ENCODE data around the gene REPIN1.
"Not testable (repeated sequence)": the region's sequence is repeated elsewhere in the genome, so short reads cannot be mapped to it uniquely, and the experiment has no call there.

REPIN1 gene

DNA sequence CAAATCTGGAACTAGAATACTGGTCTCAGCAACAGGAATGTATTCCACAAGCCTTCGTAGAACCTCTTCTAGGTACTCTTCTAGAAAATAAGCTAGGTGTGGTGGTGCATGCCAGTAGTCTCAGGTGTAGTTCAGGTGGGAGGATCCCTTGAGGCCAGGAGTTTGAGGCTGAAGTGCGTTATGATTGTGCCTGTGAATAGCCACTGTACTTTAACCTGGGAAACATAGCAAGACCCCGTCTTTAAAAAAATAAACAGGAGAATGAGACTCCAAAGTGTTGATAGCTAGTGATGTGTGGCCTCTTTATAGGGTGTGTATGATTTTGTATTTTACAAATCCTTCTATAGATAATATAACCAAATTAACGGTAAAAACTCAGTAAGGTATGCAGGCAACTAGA, 9.0 kb downstream of the REPIN1 start:
- no peak for ATAC-seq

DNA sequence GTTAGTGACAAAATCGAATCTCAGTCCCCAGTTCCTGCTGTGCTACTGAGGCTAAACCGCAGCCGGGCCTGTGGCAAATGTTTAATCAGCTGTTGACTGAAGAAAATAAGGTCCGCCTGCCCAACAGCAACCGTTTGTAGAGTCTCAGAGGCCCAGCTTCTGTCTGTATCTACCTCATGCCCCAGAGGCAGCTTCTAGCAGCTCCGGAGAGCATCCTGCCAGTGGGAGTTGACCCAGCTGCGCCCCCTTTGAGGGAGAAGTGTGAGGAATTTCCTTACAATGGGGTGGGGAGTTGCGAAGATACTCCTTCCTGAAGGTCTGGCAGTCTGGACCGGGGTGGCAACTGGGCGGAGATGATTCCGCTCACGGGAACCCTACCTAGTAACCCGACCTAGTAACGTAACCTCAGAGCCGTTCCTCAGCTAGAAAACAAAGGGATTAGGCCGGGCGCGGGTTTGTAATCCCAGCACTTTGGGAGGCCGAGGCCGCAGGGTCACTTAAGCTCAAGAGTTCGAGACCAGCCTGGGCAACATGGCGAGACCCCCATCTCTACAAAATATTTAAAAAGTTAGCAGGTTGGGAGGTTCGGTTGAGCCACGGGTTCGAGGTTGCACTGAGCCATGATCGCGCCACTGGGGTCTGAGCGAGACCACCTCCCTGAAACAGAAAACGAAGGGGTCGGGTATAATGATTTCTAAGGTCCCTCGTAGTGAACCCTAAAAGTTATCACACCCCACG, 9.7 kb downstream of the REPIN1 start:
- ATAC-seq = no peak

DNA sequence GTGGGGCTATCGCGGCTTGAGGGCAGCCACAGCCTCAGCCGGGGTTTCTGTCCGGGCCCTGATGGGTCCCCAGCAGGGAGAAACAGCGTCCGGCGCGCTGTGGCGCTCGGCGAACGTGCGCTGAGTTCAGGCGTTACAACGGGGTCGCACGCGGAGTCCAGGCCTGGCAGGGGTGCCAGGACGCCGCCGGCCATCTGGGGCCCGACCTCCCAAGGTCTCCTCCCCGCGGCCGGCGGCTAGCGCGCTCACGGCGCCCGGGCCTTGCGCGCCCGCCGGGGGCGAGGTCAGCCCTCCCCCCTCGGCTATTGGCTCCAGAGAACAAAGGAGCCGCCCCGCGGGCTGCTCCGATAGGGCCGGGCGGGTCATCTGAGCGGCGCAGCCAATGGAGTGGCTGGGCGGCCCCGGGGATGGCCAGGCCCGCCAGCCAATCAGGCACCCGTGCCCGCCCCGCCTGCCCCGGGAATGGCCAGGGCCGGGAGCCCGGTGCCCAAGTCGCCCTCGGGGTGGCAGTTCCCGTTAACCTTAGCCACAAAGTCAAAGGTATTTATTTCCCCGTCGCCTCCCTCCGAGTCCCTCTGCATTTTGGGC, 10.3 kb downstream of the REPIN1 start, which contains the start of gene ZNF775:
Gene ZNF775 (plus strand): TSS at position 478 of the 588 bp plus-strand sequence. CDS start 9,141 bp downstream, outside the sequence.
- peak; percentile 98 for ATAC-seq

DNA sequence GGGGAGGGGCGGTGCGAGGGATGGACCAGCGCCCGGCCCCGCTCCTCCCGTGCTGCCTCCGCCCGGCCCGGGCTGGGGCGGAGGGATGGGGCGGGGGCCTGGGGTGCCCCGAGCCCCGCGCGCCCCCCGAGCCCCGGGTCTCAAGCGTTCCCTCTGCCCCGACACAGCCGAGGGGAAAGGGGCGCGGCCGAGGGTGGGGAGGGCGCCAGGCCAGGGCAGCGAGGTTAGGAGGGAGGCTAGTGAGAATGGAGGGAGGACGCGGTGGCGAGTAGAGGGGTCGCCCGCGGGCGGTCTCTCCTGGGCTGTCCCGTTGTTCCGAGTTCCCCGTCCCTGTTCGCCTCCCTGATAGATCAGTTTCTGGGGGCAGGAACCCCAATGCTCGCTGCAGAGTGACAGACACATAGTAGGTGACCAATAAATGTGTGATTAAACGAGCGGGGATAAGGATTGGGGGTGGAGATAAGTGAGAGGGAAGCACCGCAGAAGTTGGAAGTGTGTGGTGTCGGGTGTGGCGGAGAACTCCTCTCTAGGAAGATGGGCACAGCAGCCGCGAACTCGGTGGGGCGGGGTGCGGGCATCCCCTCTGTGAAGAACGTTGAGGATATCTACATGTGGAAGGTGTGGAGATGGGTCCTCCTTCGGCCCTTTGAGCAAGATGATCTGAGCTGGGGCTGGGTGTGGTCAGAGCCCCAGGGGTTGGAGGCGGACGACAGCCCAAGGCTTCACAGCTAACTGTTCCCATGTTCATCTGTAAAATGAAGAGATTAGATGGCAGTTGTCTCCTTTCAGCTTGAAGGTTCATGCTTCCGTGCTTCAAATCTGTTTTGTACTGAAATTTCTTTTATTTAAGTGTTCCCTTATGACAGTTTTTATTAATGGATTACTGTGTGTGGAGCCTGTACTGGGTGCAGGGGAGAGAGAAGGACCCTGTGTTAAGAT, 11.1 kb downstream of the REPIN1 start:
- peak in 1 of 2 donors; percentile 0 for ATAC-seq

DNA sequence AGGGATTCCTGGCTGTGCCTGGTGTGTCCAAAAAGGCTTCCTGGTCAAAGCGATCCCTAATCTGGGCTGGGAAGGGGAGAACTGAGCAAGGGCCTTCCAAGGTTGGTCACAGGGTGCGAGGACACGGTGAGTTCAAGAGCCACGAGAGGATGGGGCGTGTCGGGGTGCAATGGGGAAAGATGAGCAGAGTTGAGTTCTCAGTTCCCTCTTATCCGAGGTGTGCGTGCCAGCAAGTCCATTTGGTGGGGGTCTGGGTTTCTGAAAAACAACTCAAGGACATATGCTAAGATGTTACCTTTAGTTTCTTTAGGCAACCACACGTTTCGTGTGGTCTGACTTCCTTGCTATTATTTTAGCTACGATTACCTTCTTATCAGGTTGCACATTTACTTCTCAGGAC, 11.8 kb downstream of the REPIN1 start:
- no peak for ATAC-seq

DNA sequence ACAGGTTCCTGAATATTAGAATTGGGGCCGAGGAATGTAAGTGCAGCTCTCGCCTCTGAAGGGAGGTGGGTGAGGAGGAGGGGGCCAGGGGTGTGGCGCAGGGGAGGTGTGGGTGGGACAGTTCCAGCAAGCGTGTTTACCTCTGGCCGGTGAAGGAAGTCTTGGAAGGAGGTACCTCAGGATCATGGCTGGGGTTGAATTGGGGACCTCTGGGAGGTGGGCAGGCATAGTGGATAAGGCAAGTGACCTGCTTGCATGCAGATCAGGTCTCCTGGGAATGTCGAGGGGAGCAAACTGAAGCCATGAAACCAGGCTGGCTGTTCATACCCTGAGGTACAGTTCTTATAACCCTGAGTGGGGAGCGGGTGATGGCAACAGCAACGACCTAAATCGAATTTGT, 12.5 kb downstream of the REPIN1 start:
- ATAC-seq = no peak

DNA sequence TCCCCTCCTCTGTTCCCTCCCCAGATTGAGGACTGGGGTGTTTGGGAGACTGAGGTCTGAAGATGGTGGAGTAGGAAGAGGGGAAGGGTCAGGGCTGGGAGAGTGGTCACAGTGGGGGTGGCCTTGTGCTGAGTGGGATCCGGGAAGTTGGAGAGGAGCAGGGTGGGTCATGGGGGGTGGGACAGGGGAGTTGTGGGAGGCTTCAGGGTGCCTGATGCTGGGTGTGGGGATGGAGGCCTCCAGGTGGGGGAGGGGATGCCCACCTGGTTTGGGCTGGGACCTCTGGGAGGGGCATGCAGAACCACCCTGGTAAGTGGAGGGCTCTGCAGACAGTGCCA, 13.1 kb downstream of the REPIN1 start:
- ATAC-seq = no peak

DNA sequence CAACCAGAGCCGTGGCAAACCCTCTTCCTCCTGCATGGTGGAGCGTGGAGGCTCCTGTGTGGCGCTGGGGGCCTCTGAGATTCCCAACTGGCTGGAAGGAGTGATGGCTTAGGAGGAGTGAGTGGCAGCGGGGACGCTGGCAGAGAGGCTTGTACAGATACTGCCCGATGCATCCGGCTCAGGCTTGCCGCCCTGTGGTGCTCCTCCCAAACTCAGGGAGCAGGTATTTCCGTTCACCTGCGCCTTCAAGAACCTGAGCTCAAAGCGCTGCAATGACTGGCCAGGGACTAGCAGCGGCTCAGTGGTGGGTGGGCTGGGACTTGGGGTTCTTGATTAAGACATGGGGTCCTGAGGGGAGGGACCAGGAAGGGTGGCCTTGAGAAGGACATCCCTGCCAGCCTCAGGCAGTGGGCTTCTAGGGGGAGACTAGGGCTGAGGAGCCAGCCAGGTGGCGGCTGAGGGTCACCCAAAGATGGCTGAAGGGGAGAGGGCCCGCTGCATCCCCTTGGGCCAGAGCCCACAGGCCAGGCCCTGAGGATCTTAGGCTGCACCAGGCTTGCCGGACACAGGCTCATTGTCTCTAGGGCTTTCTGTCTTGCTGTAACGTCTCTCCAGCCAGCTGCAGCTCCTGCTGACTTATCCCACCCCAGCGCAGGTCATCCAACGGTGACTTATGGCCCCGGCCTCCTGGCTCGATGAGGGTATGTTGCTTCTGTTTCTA, 13.7 kb downstream of the REPIN1 start:
- no peak for ATAC-seq

DNA sequence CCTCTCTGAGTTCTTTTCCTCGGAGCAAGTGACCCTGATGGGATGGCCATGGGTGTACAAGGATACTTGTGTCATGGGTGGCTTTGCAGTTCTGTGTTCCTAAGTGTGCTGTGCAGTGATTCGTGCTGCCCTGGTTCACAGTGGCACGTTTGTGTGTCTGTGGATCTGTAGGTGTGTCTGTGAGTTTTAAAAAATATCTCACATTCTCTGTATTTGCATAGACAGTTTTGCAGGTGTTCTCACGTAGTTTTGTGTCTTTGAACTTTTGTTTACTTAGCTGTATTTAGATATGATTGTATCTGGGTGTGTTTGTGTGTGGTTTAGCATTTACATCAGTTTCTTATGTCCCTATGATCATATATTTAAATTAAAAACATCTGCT, 14.2 kb downstream of the REPIN1 start:
- no peak for ATAC-seq

DNA sequence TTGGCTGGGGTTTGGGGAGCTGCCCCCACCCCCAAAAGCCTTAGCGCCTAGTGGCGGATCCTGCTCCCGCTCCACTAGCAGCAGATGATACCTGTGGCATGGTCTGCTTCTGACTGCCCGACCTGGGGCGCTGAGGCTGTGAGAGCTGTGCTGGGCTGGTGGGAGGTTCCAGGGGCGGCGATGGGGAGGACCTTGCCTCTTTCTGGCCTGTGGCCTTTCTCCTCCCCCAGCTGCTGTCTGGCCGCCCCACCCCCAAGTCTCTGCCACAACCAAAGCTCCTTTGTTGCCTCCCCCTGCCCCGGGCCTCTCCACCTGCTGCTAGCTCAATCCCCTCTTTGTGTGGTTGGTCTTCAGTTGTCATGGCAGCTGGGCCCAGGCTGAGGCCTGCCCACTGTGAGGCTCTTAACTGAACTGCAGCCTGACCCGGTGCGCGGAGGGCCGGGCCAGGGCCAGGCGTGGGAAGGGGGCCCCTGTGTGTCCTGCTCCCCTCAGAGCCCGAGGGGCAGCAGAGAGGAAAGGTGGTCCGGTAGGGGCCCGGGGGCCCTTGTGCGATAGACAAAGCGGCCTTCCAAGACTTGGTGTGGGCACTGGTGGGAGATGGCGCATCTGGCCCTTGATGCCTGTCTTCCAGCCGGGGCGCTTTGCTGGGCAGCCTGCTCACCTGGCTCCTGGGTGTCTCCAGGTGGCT, 15.2 kb downstream of the REPIN1 start:
- ATAC-seq = no peak

DNA sequence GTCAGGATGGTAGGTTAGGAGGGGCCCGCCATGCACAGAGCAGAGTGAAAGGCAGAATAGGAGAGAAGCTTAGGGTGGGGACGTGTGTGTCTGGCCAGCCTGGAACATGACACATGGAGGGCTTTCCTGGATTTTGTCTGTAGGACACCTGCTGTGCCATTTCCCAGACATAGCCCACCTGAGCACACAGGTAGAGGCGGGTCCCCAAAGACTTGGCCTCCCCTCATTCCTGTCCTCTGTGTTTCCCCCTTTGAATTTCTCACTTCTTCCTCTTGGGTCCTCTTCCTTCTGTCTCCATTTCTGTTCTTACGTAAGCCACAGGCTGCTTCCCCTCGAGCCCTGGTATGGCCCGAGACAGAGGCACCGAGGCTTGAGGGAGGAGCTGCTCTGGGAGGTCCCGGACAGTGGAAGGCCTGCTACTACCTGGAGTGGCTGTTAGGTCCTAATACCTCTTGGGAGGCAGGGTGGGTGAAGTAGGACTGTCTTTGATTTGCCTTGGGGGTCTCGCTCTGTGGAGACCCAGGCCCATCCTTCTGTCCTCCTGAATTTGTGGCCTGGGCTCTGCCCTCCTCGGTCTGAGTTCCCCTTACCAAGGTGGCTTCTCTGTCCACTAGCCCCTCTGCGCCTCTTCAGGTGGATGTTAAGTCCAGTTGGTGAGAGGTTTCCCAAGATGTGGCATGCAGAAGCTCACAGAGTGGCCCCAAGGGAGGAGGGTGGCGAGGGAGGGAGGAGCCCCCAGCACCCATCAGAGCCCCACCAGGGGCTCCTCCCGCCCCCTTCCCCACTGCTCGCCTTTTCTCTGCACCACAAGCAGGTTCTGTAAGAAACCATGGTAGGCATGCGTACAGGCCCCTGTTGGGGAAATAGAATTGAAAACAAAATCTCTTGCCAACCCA, 16.0 kb downstream of the REPIN1 start:
- no peak for ATAC-seq

DNA sequence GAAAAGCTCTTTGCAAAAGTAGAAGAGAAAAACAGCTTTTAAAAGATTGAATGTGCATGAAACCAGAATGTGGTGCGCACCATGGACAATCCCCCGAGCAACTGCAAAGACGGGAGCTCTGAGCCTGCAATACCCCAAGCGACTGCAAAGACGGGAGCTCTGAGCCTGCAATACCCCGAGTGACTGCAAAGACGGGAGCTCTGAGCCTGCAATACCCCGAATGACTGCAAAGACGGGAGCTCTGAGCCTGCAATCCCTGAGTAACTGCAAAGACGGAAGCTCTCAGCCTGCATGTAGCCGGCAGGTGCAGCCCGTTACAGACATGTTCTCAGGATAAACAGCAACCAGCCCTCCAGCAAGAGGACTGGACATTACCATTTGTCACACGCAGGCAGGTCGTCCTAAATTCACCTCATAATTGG, 16.7 kb downstream of the REPIN1 start:
- ATAC-seq = no peak

DNA sequence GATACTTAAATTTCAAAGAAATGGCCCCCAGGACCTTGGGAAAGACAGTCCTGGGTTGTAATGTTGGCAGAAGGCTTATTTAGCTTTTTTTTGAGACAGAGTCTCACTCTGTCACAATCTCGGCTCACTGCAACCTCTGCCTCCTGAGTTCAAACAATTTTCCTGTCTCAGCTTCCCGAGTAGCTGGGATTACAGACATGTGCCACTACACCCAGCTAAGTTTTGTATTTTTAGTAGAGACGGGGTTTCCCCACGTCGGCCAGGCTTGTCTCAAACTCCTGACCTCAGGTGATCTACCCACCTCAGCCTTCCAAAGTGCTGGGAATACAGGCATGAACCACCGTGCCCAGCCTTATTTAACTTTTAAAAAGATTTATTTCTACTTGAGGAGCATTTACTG, 17.3 kb downstream of the REPIN1 start:
- ATAC-seq = not testable (repeated sequence)

DNA sequence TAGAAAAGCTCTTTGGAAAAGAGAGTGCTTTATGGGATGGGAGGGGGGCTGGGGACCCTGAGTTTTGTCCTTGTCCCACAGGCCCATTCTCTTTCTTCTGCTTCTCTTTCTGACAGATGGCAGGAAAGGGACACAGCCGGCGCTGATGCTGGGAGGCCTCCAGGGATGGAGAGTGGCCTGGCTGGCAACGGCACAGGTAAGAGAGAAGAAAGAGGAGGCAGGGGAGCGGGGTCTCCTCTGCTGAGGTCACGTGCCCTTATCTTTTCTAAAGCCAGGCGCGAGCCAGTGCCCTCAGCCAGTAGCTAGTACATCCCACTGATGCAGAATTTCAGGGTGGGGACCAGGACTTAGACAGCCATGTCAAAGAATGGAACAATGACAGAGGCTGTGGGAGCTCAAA, 19.7 kb downstream of the REPIN1 start:
- ATAC-seq = no peak

DNA sequence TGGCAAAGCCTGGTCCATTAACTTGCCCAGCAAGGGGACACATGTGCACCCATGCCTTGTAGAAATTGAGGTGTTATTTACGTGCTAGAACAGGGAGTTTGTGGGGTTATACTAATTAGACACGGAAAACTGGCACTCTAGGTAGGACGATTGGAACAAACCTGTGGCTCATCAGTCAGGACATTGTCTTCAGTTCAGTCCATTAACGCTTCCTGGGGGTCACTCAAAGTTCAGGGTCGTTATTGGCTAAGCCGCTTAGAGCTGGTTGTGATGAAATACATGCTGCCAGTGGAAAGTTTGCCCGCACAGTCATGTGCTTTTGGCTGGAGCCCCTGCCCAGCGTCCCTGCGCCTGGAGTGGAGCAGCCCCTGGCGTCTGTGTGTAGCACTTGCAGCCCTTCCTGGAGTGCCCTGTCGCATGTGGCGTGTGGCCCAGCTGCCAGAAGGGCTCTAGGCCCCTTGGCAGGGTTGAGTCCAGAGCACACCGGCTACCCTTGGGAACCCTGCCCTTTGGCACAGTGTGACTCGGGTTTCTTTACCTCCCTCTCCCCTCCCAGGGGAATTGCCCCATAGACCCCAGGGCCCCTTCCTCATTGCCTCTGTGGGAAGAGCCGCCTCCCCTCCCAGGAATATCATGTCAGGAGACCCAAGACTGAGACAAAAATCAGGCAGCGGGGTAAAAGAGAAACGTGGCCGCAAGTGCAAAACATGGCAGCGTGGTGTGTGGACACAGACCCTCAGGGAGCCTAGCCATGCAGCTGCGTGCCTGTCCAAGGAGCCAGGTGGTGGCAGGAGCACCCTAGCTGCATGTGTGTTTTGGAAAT, 20.3 kb downstream of the REPIN1 start:
- no peak for ATAC-seq

DNA sequence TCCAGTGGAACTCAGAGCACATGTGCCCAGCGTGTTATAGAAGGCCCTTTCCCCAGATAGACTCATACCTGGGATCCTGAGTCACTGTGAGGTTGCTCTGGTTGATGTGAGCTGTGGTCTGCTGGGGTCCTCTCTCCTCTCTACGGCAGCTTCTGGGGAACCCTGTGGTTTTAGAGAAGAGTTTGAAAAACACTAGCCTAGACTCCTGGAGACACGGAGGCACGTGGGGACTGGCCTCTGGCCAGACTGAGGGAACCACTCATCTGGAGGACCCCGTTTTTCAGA, 20.9 kb downstream of the REPIN1 start:
- ATAC-seq = peak in 1 of 2 donors; percentile 38

DNA sequence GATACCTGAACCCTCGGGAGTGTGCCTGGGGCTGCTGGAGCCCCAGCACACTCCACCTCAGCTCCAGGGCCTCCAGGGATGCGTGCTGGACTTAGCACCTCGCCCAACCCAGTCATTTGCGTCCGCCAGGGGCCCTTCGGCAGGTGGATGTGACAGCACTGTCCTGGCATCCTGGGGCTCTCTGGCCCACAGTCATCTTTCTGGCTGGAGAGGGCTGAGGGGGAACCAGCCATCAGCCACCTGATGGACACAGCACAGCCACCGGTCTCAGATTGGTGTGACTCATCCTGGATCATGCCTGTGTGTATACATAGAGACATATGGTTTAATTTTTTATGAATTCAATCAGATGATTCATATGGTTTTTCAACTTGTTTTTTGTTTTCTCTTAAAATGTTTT, 21.6 kb downstream of the REPIN1 start:
- ATAC-seq = no peak

DNA sequence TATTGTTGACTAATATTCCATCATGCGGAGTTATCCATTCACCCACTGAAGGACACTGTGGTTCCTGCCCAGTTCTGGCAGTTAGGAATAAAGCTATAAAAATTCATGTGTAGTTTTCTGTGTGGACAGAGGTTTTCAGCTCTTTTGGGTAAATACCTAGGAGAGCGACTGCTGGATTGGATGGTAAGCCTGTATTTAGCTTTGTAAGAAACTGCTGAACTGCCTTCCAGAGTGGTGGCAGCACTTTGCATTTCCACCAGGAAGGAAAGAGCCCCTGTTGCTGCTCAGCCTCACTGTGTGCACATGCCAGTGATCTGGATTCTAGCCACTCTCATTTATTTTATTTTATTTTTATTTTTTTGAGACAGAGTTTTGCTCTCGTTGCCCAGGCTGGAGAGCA, 24.7 kb downstream of the REPIN1 start:
- no peak for ATAC-seq

DNA sequence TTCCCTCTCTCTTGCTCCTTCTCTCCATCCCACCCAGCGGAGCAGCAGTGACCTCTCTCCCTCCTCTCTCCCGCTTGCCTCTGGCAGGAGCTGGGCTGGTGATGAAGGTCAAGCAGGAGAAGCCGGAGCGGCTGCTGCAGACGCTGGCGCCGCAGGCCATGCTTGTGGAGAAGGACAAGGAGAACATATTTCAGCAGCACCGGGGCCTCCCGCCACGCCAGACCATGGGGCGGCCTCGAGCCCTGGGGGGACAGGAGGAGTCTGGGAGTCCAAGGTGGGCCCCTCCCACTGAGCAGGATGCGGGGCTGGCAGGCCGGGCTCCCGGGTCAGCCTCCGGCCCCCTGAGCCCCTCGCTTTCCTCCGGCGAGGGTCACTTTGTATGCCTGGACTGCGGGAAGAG, 27.8 kb downstream of the REPIN1 start:
- ATAC-seq = no peak

DNA sequence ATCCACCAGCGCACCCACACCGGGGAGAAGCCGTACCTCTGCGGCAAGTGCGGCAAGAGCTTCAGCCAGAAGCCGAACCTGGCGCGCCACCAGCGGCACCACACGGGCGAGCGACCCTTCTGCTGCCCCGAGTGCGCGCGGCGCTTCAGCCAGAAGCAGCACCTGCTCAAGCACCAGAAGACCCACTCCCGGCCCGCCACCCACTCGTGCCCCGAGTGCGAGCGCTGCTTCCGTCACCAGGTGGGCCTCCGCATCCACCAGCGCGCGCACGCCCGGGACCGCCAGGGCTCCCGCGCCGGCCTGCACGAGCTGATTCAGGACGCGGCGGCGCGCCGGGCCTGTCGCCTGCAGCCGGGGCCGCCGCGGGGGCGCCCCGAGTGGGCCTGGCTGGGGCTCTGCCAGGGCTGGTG, 28.2 kb downstream of the REPIN1 start:
- ATAC-seq = no peak

All from activated CD4-positive, CD25-positive, alpha-beta regulatory T cell treated with anti-CD3 and anti-CD28 coated beads, Interleukin-2, amount 50 U/mL, for 24 hours (primary cell).